Measurements from ENCODE around the gene PCGF5.
A peak's percentile ranks its signal among the peaks of the same experiment; 100 is the strongest.

The PCGF5 gene

DNA sequence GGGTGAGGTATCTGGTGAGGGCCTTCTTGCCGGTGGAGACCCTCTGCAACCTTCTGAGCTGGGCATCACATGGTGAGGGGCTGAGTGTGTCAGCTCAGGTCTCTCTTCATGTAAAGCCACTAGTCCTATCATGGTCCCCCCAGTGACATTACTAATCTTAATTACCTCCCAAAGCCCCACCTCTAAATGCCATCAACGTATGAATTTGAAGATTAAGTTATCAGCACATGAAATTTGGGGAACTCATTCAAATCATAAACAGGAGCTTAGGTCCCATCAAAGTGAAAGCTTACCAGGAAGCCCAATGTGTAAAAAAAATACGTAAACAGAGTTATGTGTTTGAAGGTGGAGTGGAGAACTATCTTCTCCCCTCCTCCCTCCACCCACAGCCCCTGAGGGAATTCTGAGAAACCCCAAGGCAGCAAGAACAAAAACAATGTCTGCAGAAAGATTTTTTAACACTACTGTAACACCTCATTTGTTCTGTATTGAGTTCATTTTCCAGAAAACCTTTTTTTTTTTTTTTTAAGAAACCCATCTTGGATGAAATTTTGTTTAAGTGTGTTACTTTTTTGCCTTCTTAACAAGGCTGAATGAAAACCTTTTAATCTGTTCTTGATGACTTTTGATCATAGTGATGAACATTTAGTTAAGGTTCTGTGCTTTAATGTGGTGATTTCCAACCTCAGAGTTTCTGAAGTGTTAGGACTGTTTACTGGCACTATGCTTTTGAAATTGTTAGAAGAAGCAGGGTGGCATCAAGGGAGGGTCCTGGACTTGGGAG is 19.1 kb upstream of the PCGF5 start:
- ChIA-PET POLR2A (no interaction called here), CTCF (interaction anchor here (0.6 to 1.3 kb wide), 3 partner anchors 10 to 19 kb away, joined by 3 to 4 read pairs (median 4); no protein-coding TSS in a partner anchor)
- H3K4me3 ChIP-seq (ENCODE audit: low read depth, low read length) = no peak overlapping the region
- peaks cover 21% of the 10 kb centered on the region for H3K4me1 ChIP-seq (ENCODE audit: control insufficient read depth, insufficient read depth, low read length)
- H3K9me3 ChIP-seq (ENCODE audit: control insufficient read depth, insufficient read depth, low read depth, low read length) = no peaks in the 10 kb centered on the region
- TF ChIP-seq OSR2 (tag by site-specific recombination; IDR thresholded peaks at IDR 0.05) = 0 out of 2 replicates have a peak, but pooled peaks have one; percentile 24
- no peak for TF ChIP-seq ZNF791 (tag by site-specific recombination; IDR thresholded peaks at IDR 0.05)
- TF ChIP-seq, protein P1, sequence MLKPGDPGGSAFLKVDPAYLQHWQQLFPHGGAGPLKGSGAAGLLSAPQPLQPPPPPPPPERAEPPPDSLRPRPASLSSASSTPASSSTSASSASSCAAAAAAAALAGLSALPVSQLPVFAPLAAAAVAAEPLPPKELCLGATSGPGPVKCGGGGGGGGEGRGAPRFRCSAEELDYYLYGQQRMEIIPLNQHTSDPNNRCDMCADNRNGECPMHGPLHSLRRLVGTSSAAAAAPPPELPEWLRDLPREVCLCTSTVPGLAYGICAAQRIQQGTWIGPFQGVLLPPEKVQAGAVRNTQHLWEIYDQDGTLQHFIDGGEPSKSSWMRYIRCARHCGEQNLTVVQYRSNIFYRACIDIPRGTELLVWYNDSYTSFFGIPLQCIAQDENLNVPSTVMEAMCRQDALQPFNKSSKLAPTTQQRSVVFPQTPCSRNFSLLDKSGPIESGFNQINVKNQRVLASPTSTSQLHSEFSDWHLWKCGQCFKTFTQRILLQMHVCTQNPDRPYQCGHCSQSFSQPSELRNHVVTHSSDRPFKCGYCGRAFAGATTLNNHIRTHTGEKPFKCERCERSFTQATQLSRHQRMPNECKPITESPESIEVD (tag by site-specific recombination; IDR thresholded peaks at IDR 0.05) = peak; percentile 74
- TF ChIP-seq ZNF843 (tag by site-specific recombination; IDR thresholded peaks at IDR 0.05) = no peak
- TF ChIP-seq ZXDB (tag by site-specific recombination; IDR thresholded peaks at IDR 0.05) = peak; percentile 90
- TF ChIP-seq ZBTB17 (tag by site-specific recombination; IDR thresholded peaks at IDR 0.05) = no peak
- TF ChIP-seq, protein P2, sequence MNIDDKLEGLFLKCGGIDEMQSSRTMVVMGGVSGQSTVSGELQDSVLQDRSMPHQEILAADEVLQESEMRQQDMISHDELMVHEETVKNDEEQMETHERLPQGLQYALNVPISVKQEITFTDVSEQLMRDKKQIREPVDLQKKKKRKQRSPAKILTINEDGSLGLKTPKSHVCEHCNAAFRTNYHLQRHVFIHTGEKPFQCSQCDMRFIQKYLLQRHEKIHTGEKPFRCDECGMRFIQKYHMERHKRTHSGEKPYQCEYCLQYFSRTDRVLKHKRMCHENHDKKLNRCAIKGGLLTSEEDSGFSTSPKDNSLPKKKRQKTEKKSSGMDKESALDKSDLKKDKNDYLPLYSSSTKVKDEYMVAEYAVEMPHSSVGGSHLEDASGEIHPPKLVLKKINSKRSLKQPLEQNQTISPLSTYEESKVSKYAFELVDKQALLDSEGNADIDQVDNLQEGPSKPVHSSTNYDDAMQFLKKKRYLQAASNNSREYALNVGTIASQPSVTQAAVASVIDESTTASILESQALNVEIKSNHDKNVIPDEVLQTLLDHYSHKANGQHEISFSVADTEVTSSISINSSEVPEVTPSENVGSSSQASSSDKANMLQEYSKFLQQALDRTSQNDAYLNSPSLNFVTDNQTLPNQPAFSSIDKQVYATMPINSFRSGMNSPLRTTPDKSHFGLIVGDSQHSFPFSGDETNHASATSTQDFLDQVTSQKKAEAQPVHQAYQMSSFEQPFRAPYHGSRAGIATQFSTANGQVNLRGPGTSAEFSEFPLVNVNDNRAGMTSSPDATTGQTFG (tag by site-specific recombination; IDR thresholded peaks at IDR 0.05; ENCODE audit: borderline replicate concordance) = no peak
- no peak overlapping the region; the same call in 1 of the 2 replicates for H3K27ac ChIP-seq (ENCODE audit: extremely low read depth, low read depth, low read length)
- H3K36me3 ChIP-seq (ENCODE audit: control insufficient read depth in 2 of 2, insufficient read depth in 1 of 2, low read length in 2 of 2) = no peaks in the 10 kb centered on the region

DNA sequence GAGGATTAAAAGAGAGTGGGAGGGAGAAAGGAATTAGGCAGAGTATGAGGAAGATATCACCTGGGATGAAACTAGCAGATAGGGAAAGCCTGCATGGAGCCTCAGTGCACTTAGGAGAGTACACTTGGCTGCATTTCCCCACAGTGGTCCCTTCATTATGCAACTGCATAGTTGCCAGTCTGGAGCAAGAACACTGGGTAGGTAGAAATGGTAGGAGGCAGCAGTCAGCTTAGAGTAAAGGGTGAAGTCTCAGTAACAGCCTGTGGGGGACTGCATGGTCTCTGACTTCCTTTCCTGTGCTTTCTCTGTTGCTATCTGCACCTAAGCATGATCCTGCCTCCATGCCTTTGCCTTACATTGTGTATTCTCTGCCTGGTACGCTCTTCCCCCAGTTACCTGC is 14.0 kb upstream of the PCGF5 start:
- no peak for TF ChIP-seq TRIM28 (IDR thresholded peaks at IDR 0.05; ENCODE audit: borderline replicate concordance, low read length)
- TF ChIP-seq ZNF701 (tag by site-specific recombination; IDR thresholded peaks at IDR 0.05) = no peak
- no peak for TF ChIP-seq ZNF138 (tag by site-specific recombination; IDR thresholded peaks at IDR 0.05; ENCODE audit: borderline replicate concordance)
- 0 out of 2 replicates have a peak, but pooled peaks have one; percentile 13 for TF ChIP-seq PRDM1 (tag by site-specific recombination; IDR thresholded peaks at IDR 0.05)
- H3K36me3 ChIP-seq (ENCODE audit: control insufficient read depth in 2 of 2, insufficient read depth in 1 of 2, low read length in 2 of 2) = no peaks in the 10 kb centered on the region
- H3K27ac ChIP-seq (ENCODE audit: extremely low read depth, low read depth, low read length) = no peak overlapping the region
- POLR2A ChIA-PET = no interaction called here
- CTCF ChIA-PET = no interaction called here
- H3K9me3 ChIP-seq (ENCODE audit: control insufficient read depth, insufficient read depth, low read depth, low read length) = no peaks in the 10 kb centered on the region
- H3K4me3 ChIP-seq (ENCODE audit: low read depth, low read length) = no peak overlapping the region
- peaks cover 16% of the 10 kb centered on the region for H3K4me1 ChIP-seq (ENCODE audit: control insufficient read depth, insufficient read depth, low read length)

DNA sequence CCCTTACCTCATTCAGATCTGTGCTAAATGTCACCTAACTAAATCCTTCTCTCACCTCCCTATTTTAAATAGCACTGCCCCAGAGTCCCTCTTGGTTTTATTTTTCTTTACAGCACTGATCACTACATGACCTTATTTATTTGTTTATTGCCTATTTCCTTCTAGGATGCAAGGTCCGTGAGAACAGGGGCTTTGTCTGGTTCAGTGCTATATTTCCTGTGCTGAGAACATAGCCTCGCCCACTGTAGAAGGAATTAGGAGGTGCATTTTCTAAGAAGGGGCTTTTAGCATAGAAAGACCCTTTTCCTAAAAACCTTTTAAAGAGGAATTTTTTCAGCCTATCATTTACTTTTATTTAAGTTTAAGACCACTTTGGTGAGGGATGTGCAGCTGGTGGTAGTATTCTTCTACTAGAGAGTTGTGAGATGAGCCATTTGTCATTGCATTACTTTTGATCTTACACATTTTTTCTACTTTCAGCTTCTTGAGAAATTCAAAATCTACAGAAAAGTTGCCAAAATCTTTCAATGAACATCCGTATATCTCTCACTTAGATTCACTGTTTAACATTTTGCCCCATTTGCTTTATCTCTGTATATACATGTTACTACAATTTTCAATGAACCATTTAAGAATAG is 13.5 kb upstream of the PCGF5 start:
- Histone ChIP-seq H3K36me3 (ENCODE audit: control insufficient read depth in 2 of 2, insufficient read depth in 1 of 2, low read length in 2 of 2) (no peaks in the 10 kb centered on the region), H3K27ac (ENCODE audit: extremely low read depth, low read depth, low read length) (no peak overlapping the region), H3K4me3 (ENCODE audit: low read depth, low read length) (no peak overlapping the region), H3K4me1 (ENCODE audit: control insufficient read depth, insufficient read depth, low read length) (peaks cover 11% of the 10 kb centered on the region; the same call in 1 of the 2 replicates), H3K9me3 (ENCODE audit: control insufficient read depth, insufficient read depth, low read depth, low read length) (no peaks in the 10 kb centered on the region)
- ChIA-PET POLR2A (no interaction called here), CTCF (no interaction called here)
- TF ChIP-seq, protein P3, sequence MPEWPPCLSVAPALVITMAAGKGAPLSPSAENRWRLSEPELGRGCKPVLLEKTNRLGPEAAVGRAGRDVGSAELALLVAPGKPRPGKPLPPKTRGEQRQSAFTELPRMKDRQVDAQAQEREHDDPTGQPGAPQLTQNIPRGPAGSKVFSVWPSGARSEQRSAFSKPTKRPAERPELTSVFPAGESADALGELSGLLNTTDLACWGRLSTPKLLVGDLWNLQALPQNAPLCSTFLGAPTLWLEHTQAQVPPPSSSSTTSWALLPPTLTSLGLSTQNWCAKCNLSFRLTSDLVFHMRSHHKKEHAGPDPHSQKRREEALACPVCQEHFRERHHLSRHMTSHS (tag by site-specific recombination; IDR thresholded peaks at IDR 0.05) = no peak

Measured in HEK293 (cell line).